Chondrocyte (in vitro differentiated cells): ENCODE data around the gene NRXN3. TPM values are rescaled to one million over a fixed set of nuclear protein-coding genes. Genes with fewer than 3 reads are reported as not detected.

Experiments
- DNase-seq: peaks from one replicate; pipeline ENCODE4 v3.0.0; 2021; ENCODE audit warnings: mixed read lengths, low spot score
- H3K27ac Mint-ChIP-seq: one replicate; pipeline ENCODE4 v1.8.0; 2021; ENCODE audit warnings: mild to moderate bottlenecking, moderate library complexity, mixed read lengths; ENCODE audit not compliant: unreplicated experiment
- H3K27me3 Mint-ChIP-seq: 2 replicates; pipeline ENCODE4 v1.8.0; 2021; ENCODE audit warnings: low read depth, mixed read lengths
- H3K36me3 Mint-ChIP-seq: 2 replicates; pipeline ENCODE4 v1.8.0; 2021; ENCODE audit warnings: low read depth, mixed read lengths
- H3K4me1 Mint-ChIP-seq: 2 replicates; pipeline ENCODE4 v1.8.0; 2021; ENCODE audit warnings: low read depth, mild to moderate bottlenecking, mixed read lengths
- H3K4me3 Mint-ChIP-seq: one replicate; pipeline ENCODE4 v1.8.0; 2021; ENCODE audit warnings: mild to moderate bottlenecking, moderate library complexity, mixed read lengths; ENCODE audit not compliant: unreplicated experiment
- H3K9me3 Mint-ChIP-seq: 2 replicates; pipeline ENCODE4 v1.8.0; 2021; ENCODE audit warnings: low read depth, mixed read lengths
- CTCF ChIP-seq: fragments of 200-600 bp; sonication (generic); IDR thresholded peaks from 2 replicates; pipeline ENCODE4 v1.5.0; 2021; ENCODE audit warnings: antibody characterized with exemption, mild to moderate bottlenecking, moderate library complexity
- total RNA-seq: library from RNA; stranded (reverse); gene quantifications from 3 replicates; pipeline ENCODE4 v1.2.1, GENCODE V29; 2021

Gene NRXN3
- total RNA-seq, 1 donor from 2014 or later, result 7.9 TPM

GRCh38 chr14:78383060-78383459, 212.9 kb downstream of the NRXN3 start:
- H3K27ac Mint-ChIP-seq, result no peak overlapping the region
- no peak for DNase-seq
- H3K27me3 Mint-ChIP-seq, result no peaks in the 10 kb centered on the region
- TF ChIP-seq CTCF, result no peak
- no peaks in the 10 kb centered on the region for H3K4me1 Mint-ChIP-seq
- no peaks in the 10 kb centered on the region for H3K9me3 Mint-ChIP-seq
- H3K36me3 Mint-ChIP-seq, result no peaks in the 10 kb centered on the region
- H3K4me3 Mint-ChIP-seq, result no peak overlapping the region

DNA sequence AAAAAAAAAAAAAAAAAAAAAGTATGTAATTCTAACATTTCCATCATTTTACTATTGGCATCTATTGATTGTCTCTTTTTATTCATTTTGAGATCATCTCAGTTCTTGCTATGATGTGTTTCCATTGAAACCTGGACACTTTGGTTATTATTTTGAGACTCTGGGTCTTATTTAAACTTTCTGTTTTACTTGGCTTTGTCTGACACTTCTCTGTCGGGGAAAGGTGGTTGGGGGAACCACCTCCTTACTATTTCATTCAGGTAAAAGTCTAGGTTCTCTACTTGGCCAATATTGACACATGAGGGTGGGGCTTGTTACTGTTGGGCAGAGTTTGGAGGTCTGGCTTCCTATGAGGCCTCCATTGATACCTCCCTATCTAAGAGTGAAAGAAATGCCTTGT, 228.0 kb downstream of the NRXN3 start:
- no peak overlapping the region for H3K27ac Mint-ChIP-seq
- no peaks in the 10 kb centered on the region for H3K36me3 Mint-ChIP-seq
- DNase-seq, result no peak
- no peaks in the 10 kb centered on the region for H3K9me3 Mint-ChIP-seq
- TF ChIP-seq CTCF, result no peak
- H3K4me3 Mint-ChIP-seq, result no peak overlapping the region
- no peaks in the 10 kb centered on the region for H3K4me1 Mint-ChIP-seq
- no peaks in the 10 kb centered on the region for H3K27me3 Mint-ChIP-seq

DNA sequence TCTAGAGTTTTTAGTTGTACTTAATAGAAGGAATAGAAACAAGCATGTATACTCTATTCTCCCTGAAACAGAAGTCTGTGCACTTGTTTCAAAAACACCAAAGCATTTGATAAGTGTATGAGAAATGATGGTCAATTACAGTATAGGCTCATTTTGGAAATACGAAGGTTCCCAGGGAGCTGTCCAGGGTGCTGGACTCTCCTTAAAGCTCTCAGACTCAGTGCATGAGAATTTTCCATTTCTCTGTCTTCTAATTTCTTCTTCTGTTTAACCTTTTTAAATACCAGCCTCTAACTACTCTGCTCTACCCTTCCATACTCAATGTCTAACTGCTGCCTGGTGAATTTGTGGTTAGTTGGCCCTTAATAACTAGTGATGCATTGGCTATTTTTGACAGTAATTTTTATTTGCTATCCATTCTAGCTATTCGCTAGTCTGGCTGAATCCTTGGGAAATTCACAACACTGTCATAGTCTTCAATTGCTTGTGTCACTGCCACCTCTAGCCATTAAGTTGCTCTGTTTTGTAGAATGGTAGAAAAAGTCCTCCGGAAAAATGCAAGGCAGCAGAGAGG, 229.2 kb downstream of the NRXN3 start:
- Mint-ChIP-seq H3K4me1 (no peaks in the 10 kb centered on the region), H3K36me3 (no peaks in the 10 kb centered on the region), H3K27me3 (no peaks in the 10 kb centered on the region), H3K4me3 (no peak overlapping the region), H3K27ac (no peak overlapping the region), H3K9me3 (no peaks in the 10 kb centered on the region)
- no peak for TF ChIP-seq CTCF
- DNase-seq, result no peak

GRCh38 chr14:78401866-78402265, 231.7 kb downstream of the NRXN3 start:
- Mint-ChIP-seq H3K4me1 (no peaks in the 10 kb centered on the region), H3K27ac (no peak overlapping the region), H3K9me3 (no peaks in the 10 kb centered on the region), H3K4me3 (no peak overlapping the region), H3K36me3 (no peaks in the 10 kb centered on the region), H3K27me3 (no peaks in the 10 kb centered on the region)
- DNase-seq, result no peak
- no peak for TF ChIP-seq CTCF

- no peaks in the 10 kb centered on the region for H3K4me1 Mint-ChIP-seq
- no peaks in the 10 kb centered on the region for H3K27me3 Mint-ChIP-seq
- no peak overlapping the region for H3K27ac Mint-ChIP-seq
- no peaks in the 10 kb centered on the region for H3K9me3 Mint-ChIP-seq
- DNase-seq, result no peak
- no peaks in the 10 kb centered on the region for H3K36me3 Mint-ChIP-seq
- no peak for TF ChIP-seq CTCF
- H3K4me3 Mint-ChIP-seq, result no peak overlapping the region
Measured at GRCh38 chr14:78403278-78403815, 233.2 kb downstream of the NRXN3 start.
